Kidney epithelial cell (primary cell): ENCODE measurements around the gene SCARB2. TPM values are rescaled to one million over a fixed set of nuclear protein-coding genes. Genes with fewer than 3 reads are reported as not detected.

Experiments used
- DNase-seq: peaks from one replicate; pipeline ENCODE4 v3.0.0-alpha.2; 2010; ENCODE audit warnings: low read depth
- H3K27me3 ChIP-seq: 2 replicates; pipeline ENCODE4 v1.6.0; 2011; ENCODE audit warnings: low read length; ENCODE audit not compliant: control insufficient read depth, insufficient read depth
- H3K36me3 ChIP-seq: 2 replicates; pipeline ENCODE4 v1.5.1; 2011; ENCODE audit warnings: low read length; ENCODE audit not compliant: control insufficient read depth, insufficient read depth
- H3K4me3 ChIP-seq: 2 replicates; pipeline ENCODE4 v1.5.1; 2011; ENCODE audit warnings: low read depth, mild to moderate bottlenecking, control low read depth, low read length
- CTCF ChIP-seq: IDR thresholded peaks from 2 replicates; pipeline ENCODE4 v1.5.1; 2011; ENCODE audit warnings: mild to moderate bottlenecking, moderate library complexity, low read length, control low read depth, inconsistent platforms; ENCODE audit not compliant: insufficient read depth, poor library complexity, severe bottlenecking
- total RNA-seq: library from RNA; depleted of rRNA; stranded (reverse); fragments of >200 nt; gene quantifications from 2 replicates; pipeline ENCODE4 v1.2.3, GENCODE V29; 2015

SCARB2 gene
- total RNA-seq, 1 donor from 2014 or later, result 141 TPM

GRCh38 chr4:76141241-76141640, 72.4 kb downstream of the SCARB2 start:
- DNase-seq, result no peak
- Histone ChIP-seq H3K36me3 (no peaks in the 10 kb centered on the region), H3K4me3 (no peak overlapping the region), H3K27me3 (no peaks in the 10 kb centered on the region)
- no peak for TF ChIP-seq CTCF

DNA sequence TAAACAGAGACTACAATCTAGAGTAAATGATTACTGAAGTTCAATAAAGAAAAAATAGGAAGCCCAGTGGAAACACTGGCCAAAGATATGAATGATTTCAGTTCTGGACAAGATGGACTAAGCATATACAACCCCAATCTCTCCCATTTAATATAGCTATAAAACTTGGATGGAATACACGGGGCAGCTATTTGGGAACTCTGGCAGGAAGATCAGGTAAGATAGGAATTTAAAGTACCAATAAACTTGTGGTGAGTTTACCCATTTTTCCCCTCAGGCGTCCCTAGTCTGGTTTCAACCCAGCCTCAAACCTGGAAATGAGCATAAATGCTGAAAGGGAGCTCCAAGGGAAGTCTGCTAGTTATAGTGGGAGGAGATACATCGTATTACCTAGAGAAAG, 85.9 kb downstream of the SCARB2 start:
- no peaks in the 10 kb centered on the region for H3K36me3 ChIP-seq
- TF ChIP-seq CTCF, result no peak

GRCh38 chr4:76125816-76126215, 87.8 kb downstream of the SCARB2 start:
- no peak for DNase-seq
- no peak for TF ChIP-seq CTCF

More for the DNA sequence above, 85.9 kb downstream of the SCARB2 start:
- no peak for DNase-seq
- no peaks in the 10 kb centered on the region for H3K27me3 ChIP-seq
- H3K4me3 ChIP-seq, result no peak overlapping the region

DNA sequence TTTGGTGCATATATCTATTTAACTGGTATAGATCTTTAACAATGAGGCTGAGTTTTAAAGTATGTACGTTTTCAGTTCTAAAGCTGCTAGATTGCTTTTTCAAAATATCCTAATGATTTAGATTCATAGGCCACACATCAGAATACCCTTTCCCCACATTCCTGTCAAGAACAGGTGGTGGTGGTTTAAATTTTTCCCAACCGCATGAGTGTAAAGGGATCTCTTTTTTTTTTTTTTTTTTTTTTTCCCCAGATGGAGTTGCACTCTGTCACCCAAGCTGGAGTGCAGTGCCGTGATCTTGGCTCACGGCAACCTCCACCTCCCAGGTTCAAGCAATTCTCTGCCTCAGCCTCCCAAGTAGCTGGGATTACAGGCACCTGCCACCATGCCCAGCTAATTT, 93.4 kb downstream of the SCARB2 start:
- TF ChIP-seq CTCF, result no peak
- Histone ChIP-seq H3K27me3 (no peaks in the 10 kb centered on the region), H3K4me3 (no peak overlapping the region), H3K36me3 (no peaks in the 10 kb centered on the region)
- DNase-seq, result no peak

More at GRCh38 chr4:76125816-76126215, 87.8 kb downstream of the SCARB2 start:
- H3K36me3 ChIP-seq, result no peaks in the 10 kb centered on the region
- H3K27me3 ChIP-seq, result no peaks in the 10 kb centered on the region
- H3K4me3 ChIP-seq, result no peak overlapping the region

DNA sequence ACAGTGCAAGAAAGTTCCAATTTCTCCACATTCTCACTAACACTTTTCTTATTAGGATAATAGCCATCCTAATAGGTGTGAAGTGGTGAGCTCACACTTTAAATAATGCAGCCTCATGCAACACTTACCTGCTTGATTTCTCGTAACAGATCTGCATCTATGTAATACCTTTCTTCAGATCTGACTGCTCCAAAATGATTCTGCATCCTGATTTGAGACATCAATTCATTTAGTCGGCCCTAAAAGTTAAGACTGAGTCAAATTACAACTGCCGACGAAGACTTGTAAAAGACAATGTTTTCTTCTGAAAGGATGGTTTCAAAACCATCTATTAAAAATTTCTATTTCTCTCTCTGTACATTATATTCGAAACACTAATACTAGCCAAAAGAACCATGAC, 96.1 kb downstream of the SCARB2 start:
- no peak for TF ChIP-seq CTCF
- no peak overlapping the region for H3K4me3 ChIP-seq
- no peaks in the 10 kb centered on the region for H3K27me3 ChIP-seq
- DNase-seq, result no peak
- no peaks in the 10 kb centered on the region for H3K36me3 ChIP-seq

GRCh38 chr4:76116821-76117220, 96.8 kb downstream of the SCARB2 start:
- H3K4me3 ChIP-seq, result no peak overlapping the region
- no peak for DNase-seq
- no peaks in the 10 kb centered on the region for H3K27me3 ChIP-seq
- no peak for TF ChIP-seq CTCF
- no peaks in the 10 kb centered on the region for H3K36me3 ChIP-seq
